Glomerular visceral epithelial cell (primary cell): ENCODE data around the gene DNAJC18.
"Not testable (repeated sequence)": the region's sequence is repeated elsewhere in the genome, so short reads cannot be mapped to it uniquely, and the experiment has no call there.

Source experiments
- DNase-seq: peaks from one replicate; pipeline ENCODE4 v3.0.0-alpha.2; 2016; ENCODE audit errors: extremely low spot score

The DNAJC18 gene

DNA sequence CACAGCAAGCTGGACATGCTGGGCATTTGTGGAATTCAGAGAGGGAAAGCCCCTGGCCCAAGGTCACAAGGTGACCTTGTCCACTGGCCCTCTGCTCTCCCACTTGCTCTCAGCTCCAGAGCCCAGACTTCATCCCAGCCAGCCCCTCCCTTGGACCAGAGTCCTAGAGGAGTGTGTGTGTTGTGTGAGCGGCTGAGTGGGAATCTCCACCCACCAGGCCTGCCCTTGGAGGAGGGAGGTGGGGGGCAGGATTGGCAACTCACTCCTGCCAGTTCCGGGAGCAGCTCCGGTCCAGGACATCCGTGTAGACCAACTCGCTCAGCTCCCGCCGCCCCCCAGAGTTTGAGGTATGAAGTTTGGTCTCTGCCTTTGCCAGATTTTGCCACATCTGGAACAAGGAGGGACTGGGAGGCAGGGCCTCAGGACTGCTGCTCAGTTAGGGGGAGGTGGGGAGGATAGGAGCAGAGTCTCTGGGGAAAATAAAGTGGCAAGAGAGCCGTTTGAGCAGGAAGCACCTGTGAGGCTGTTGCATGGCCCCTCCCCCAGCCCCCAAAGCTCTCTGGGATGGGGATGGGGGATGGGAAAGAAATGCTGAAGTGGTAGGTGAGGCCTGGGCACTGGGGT, 51.0 kb downstream of the DNAJC18 start:
- peak; percentile 61 for DNase-seq

DNA sequence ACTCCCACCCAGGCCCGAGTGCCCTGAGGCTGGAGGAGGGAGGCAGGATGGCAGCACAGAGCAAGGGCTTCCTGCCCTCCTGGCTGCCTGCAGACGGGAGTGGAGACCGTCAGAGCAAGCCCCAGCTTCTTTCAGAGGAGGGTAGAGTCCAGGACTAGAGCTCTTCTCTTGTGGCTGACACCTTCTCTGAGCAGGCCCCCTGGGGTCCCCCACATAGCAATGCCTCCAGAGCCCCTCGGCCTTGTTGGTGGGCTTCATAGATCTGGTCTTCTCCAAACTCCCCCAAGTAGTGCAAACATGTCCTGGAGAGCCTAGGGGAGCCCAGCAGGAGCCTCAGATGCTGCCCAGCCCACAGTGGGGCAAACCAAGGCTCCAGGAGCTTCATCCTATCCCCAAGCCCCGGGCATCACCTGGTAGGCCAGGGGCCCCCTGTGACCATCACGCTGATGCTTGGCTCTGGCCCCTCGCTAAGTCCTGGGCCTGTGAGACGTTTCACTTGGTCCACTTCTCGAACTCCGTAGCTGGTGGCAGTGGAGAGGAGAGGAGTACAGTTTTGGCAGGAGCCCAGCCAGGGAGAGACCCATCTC, 51.6 kb downstream of the DNAJC18 start:
- no peak for DNase-seq

DNA sequence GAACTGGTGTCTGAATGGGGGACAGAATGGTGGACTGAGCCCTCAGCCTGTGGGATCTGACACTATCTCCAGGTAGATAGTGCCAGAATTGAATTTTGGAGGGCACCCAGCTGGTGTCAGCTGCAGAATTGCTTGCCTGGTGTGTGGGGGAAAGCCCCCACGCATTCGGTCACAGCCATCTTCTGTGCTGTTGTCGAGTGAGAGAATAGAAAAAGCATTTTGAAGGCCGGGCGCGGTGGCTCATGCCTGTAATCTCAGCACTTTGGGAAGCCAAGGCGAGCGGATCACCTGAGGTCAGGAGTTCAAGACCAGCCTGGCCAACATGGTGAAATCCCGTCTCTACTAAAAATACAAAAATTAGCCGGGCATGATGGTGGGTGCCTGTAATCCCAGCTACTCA, 52.4 kb downstream of the DNAJC18 start:
- not testable (repeated sequence) for DNase-seq

DNA sequence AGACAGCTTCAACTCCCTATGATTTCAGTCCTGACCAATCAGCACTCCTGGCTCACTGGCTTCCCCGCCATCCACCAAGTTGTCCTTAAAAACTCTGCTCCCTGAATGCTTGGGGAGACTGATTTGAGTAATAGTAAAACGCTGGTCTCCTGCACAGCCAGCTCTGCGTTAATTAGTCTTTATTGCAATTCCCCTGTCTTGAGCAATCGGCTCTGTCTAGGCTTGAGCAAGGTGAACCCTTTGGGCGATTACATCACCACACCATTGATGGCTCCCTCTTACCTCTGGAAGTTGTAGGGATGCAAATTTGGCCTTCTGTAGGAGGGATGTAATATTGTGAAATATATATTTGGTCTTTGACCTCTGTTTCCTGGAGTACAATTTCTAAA, 53.3 kb downstream of the DNAJC18 start:
- no peak for DNase-seq

DNA sequence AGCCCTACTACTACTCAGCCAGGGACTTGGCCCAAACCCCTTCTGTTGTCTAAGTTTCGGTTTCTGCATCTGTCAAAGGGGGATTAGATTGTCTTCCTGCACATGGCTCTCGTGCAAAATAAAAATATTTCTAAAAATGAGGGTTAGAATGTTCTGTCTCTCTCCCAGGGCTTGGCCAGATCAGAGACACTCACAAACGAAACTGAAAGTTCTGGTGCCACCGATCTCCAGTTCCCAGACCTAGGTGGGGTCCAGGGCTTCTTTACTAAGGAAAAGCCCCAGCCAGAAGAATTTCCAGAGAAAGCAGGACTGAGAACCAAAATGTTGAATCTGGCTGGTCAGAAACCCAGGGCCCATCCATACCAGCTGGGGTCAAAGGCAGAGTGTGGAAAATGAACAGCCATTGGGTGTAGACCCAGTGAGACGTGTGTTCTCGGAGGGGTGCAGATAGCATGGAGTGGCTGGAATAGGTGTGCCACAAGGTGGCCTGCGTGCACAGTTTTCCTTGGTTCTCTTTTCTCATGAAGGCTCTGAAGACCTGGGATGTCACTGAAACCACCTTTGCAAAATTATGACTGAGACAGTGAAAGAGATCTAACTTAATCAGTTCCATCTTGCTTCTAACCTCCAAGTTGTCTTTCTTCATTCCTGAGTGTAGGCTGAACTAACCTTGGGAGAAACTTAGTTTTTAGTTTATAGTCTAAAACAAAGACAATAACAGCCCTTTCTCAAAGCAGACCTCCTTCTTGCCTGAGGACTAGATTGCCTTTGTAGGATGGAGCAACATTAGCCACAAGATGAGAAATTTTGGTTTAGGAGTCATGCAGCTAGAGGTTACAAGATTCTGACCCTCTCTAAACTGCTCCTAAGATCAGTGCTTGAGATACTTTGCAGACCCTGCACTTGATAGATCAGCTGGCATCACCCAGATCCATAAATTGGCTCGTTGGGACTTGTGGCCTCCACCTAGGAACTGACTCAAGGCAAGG, 54.0 kb downstream of the DNAJC18 start:
- DNase-seq: no peak

DNA sequence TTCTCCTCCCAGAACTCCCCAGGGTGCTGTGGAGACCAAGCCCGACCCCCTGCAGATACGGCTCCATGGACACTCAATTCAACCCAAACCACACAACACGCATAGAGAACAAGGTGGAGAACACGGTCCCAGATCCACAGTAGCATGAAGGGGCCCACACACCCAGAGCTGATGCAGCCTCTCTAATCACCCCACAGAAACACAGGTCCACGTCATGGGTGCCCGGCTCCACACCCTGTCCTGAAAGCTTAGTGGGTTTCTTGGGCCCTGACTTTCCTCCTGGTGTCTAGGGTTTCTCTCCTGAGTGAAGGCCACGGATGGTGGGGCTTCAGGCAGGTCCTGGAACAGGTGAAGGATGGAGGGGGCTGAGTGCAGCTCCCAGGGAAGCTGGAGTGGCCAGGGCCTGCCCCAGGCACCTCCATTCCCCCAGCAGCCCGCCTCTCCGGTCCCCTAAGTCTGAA, 54.7 kb downstream of the DNAJC18 start:
- DNase-seq: no peak

DNA sequence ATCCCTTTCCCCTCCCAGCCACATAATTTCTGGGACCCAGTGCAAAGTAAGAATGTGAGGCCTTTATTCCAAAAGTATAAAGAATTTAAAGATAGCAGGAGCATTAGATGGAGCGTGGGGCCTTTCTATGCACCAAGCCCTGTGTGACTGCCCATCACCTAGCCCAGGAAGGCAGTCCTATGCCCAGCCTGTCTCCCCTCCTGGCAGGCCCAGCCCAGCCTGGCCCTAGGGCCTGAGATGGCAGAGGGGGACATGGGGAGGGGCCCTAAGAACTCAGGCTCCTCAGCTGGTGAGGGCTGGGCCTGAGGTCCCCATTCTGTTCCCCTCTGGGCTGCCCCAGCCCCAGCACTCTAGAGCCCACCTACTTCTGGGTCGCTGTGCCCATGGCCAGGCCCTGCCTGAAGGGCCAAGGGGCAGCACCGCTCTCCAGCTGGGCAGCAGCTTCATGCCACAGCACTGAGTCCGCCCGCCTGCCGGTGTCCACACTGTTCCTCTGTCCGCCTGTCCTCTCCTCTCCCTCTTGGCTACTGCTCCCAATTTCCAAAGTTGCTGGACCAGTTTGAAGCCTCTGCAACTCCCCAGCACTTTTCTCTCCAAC, 55.2 kb downstream of the DNAJC18 start:
- DNase-seq: no peak

DNA sequence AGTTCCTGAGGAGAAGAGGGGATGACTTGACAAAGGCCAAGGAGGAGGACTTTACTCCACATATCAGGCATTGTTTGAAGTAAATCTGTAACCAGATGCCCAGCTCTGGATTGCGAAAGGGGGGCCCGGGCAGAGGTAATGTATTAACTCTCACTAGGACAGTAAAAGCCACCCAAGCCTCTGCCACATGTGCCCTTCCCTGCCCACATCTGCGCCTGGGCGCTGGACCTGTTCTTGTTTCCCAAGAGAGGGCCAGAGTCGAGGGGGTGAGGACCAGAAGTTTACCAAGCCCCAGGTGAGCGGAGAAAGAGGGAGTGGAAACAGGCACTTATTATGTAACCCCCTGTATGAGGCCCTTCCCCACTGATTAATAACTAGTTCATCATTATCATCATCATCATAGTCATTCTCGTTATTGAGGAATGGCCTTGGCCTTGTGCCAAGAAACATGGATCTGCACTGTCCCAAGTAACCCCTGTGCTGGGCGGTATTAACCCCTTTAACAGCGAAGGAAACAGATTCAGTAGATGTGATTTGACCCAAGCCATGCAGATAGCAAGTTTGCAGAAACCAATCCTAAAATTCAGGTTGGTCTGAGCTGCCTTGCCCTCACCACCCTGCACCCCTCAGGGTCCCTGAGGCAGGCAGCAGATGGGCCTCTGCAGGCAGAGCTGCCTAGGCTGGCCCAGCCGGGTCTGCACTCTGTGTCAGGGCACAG, 55.9 kb downstream of the DNAJC18 start, which contains the start of gene SLC23A1:
SLC23A1 (minus strand) TSS at position 23 of the 718 bp plus-strand sequence. CDS start 44 bp downstream, outside the sequence.
- DNase-seq: peak; percentile 71

DNA sequence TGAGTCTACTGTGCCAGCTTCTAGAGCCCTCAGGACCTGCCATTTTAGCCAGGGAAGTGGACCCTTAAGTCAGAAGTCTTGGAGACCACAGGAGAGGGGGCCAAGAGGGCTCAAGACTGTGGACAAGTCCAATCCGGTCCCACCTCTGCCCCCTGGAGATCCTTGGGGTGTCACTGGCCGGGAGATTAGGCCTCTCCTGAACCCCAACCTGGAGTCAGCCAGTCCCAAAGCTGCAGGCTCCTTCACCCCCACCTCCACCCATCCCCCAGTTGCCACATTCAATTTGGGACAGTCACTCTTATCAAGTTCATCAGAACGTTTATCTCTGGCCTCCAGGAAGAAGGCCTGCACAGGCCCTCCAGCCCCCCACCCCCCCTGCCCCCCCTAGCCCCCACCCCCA, 56.5 kb downstream of the DNAJC18 start:
- DNase-seq: no peak

DNA sequence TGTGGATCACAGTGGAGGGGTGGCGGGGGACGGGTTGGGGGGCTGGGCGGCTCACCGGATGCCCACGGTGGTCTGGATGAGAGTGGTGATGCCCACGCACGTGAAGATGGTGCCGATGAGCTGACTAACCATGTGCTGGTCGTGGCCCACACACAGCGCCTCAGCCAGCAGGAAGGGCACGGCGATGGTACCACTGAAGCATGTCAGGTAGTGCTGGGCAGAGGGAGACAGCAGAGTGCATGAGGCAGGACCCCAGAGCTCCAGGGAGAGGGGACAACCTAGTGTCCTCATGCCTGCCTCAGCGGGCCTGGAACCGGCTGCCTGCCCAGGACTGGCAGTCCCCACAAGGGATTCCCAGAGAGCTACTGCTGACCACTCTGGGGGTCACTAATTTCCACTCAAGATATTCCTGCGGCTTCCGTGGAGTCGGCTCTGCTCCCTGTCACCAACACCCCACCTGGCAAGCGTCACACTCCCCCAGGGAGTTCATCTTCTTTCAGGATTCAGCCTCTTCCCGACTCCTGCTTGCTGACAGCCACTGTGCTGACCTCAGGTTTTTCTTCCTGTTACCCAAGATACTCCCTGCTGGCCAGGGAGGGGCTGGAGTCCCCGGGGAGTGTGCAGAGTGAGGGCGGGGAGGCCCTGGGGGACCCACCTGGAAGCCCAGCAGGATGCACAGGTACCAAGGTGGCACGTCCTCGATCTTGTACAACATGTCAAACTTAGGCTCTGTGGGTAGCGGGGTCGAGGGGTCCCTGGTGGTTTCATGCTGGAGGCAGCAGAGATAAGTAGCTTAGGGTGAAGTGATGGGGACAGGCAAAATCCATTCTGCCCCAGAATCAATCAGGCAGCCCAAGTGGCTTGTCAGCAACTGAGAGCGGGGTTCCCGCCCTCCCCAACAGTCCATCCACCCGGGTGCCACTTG, 57.2 kb downstream of the DNAJC18 start:
- no peak for DNase-seq

DNA sequence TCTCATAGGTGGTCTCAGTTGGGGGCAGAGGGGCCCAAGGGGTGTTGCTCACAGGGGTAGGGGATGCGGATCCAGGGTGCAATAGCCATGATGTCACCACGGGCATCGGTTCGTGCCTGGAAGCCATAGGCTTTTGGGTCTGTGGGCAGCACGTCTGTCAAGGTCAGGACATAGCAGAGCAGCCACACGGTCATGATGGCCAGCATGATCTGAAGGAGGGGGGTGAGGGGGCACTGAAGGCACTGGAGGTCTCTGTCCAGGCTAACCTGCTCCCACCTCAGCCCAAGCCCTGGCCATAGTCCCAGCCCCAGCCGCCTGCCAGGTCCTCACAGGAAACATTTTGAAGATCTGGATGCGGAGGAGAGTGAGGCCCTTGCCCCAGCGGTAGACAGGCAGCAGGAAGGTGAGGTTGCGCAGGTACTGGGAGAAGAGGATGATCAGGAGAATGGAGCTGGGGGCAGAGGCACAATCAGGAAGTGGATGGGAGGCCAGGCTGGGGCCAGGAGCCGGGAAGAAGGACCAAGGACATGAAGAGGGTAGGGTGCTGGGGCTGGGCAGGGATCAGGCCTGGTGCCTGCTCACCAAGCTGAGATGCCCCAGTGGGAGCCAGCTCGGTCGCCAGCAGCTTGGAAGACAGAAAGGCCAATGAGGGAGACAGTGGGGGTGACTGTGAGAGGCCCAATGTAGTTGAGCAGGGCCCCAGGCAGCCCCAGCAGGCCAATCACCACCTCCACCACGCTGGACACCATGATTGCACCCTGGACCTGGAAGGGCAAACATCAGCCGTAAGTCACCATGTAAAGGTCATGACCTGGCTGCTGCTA, 59.5 kb downstream of the DNAJC18 start:
- no peak for DNase-seq

DNA sequence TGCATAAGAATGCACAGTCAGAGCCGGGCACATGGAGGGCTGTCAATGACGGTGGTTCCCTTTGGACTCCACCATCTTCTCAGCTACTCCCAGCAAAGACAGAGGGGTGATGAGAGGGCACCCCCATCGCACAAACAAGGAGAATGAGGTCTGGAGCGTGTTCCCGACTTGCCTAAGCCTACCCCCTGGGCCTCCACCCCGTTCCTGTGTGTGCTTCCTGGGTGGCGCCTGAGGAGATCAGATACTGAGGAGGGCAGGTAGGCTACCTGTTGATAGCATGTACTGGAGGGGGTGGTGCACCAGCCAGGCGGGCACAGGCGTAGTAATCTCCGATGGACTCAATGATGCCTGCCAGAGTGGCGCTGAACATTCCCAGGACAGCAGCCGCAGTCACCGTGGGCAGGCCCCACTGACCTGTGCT, 60.4 kb downstream of the DNAJC18 start:
- DNase-seq: no peak

DNA sequence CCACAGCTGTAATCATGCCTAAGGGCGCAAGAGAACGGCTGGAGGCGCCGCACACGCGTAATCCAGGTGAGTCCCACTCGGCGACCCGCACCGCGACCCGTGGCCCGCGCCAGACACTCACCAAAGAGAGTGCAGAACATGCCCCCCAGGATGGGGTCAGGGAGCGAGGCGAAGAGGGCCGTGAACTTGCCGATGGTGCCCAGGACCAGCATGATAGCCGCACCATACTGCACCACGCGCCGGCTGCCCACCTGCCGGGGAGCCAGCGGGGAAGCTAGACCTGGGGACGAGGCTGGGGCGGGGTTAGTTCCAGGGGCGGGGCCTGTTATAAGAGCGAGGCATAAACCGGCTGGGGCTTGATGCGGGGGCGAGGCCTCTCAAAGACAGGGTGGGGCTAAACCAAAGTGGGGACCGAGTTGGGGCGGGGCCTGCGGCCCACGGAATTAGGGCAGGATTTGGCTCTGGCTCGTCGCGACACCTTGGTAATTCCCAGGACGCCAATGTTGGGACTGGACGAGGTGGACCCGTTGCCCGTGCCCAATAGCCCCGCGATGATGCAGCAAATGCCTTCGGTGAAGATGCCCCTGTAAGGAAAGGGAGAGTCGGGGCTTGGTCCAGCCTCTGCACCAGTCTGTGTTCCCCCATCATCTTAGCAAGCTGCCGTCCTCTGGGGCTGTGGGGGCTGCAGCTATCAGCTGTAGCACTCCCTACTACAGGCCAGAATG, 61.1 kb downstream of the DNAJC18 start:
- no peak for DNase-seq

DNA sequence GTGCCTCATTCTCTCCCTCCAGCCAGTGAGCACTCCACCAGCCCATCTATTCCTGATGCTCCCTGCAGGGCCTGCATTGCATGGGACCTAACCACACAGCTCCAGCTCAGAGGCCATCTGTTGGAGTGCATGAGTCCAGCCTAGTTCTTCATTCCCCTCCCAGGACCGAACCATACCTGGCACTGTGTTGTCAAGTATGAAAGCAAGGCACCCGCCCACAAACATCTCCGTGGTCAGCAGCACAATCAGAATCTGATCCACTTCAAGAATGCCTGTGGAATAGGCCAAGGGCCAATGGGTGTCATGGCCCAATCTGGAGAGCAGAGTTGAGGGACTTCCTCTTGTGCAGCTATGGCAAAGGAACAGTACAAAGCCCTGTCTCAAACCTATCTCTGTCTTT, 62.1 kb downstream of the DNAJC18 start:
- DNase-seq: no peak

DNA sequence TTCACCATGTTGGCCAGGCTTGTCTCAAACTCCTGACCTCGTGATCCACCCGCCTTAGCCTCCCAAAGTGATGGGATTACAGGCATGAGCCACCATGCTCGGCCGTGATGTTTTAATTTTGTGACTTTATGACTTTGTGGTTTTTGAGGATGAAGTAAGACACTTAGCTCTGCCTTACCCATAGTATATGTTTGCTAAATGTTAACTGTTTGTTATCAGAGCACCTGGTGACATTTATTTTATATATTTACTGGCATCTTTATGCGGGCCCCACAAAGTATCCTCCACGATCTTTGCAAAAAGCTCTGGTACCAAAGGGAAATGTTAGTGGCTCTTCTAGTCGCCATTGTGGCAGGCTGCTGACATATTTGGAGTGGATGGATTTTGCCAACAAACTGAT, 63.0 kb downstream of the DNAJC18 start:
- no peak for DNase-seq

DNA sequence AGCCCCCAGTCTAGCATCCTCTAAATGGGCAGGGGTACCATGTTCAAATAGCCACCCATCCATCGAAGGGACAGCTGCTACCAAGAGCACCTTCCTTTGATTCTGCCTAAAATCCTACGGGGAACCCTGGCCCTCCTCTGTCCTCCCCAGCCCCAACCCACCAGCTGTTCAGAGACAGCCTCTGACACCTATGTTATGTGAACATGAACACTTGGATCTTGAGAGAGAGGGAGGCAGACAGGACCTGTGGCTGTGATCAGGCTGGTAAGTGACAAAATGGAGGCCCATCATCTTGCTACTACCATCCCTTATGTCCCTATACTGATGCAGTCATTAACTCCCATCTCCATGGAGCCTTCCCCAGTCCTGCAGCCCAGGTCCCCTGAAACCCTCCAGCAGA, 64.4 kb downstream of the DNAJC18 start:
- no peak for DNase-seq

DNA sequence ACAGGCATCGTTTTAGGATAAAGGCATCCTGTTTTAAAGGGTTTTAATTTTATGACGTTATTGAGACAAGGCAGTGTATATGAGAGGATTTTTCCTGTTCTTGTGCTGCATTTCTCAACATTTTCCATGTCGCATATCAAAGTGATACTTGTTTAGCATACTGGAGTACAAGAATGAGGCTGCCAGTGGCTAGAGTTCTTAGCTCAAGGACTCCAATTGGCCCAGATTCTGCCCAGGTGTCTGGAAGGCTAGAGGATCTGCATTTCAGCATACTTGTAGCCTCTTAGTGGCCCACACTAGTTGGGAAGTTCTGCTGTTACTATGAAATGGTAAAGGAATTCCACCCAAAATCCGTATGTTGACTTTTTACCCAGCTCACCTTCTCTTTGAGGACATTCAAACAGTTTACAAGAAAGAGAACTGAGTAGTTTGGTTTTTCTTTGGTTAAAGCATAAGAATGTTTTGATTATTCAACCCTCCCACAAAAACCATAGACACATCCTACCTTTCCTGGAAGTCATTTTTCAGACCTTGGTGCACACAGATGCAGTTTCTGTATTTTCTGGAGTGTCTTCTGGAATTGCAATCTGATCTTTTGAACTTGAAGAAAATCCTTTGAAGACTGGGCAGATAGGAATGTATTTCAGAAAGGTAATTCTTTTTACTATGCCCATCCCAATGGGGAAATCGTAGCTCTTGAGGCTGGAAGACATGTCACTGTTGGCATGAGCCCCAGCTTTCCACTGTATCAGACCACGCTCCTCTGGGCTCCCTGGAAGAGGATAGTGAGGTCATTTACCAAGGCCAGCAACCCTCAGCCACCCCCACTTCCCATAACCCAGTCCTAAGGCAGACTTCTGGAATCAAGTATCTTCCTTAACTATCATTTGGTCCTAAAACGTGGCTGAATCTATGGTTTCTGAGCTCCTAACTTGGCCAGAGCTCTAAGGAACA, 67.6 kb downstream of the DNAJC18 start:
- DNase-seq: peak; percentile 62

DNA sequence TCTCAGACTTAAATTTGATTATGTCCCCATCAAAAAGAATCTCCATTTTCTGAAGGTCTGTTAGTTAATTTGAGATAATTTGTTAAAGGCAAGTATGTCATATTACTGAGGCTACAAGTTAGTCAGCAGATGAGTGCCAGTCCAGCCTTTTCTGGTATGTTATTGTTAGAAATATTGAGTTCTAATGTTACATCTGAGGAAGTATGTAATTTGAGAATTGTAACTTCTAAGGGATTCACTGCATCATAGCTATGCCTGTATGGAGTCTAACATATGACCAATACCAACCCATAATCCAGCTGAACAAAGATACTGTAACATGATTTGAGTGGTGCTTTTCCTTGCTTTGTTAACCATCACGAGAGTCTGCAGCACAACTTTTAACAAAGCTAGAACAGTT, 70.1 kb downstream of the DNAJC18 start:
- DNase-seq: no peak
